Activated CD4-positive, alpha-beta memory T cell treated with anti-CD3 and anti-CD28 coated beads, Interleukin-2, amount 10 ng/mL, durations not matched to agents 7 days and 5 days (primary cell): ENCODE measurements around the gene CCRL2. TPM values are rescaled to one million over a fixed set of nuclear protein-coding genes. Genes with fewer than 3 reads are reported as not detected.
"Not testable (repeated sequence)": the region's sequence is repeated elsewhere in the genome, so short reads cannot be mapped to it uniquely, and the experiment has no call there.

ENCODE experiments used
- CTCF ChIA-PET: fragments of 350-600 bp; sonication (Branson Sonifier 250); formaldehyde crosslinking; loops from one replicate; lab custom pipeline; 2021; ENCODE audit warnings: antibody characterized with exemption, inconsistent platforms; lab: Charles Lee
- POLR2A ChIA-PET: fragments of 350-600 bp; sonication (Branson Sonifier 250); formaldehyde crosslinking; loops from one replicate; lab custom pipeline; 2021; ENCODE audit warnings: antibody characterized with exemption; lab: Charles Lee
- DNase-seq: peaks from one replicate; pipeline ENCODE4 v3.0.0-alpha.2; 2020
- H3K27ac Mint-ChIP-seq: one replicate; pipeline ENCODE4 v1.8.0; 2021; ENCODE audit warnings: mild to moderate bottlenecking, mixed read lengths
- H3K27me3 Mint-ChIP-seq: one replicate; pipeline ENCODE4 v1.8.0; 2021; ENCODE audit warnings: mixed read lengths
- H3K36me3 Mint-ChIP-seq: one replicate; pipeline ENCODE4 v1.8.0; 2021; ENCODE audit warnings: low read depth, mixed read lengths
- H3K4me1 Mint-ChIP-seq: one replicate; pipeline ENCODE4 v1.8.0; 2021; ENCODE audit warnings: mixed read lengths
- H3K4me3 Mint-ChIP-seq: one replicate; pipeline ENCODE4 v1.8.0; 2021; ENCODE audit warnings: mild to moderate bottlenecking, mixed read lengths
- H3K9me3 Mint-ChIP-seq: one replicate; pipeline ENCODE4 v1.8.0; 2021; ENCODE audit warnings: mixed read lengths
- total RNA-seq, 2 experiments: library from RNA; stranded (reverse); gene quantifications; one replicate each; pipeline ENCODE4 v1.2.3, GENCODE V29; 2021

CCRL2 gene
- total RNA-seq, 2 experiments from 2014 or later: 5.4 to 6.2 TPM

DNA sequence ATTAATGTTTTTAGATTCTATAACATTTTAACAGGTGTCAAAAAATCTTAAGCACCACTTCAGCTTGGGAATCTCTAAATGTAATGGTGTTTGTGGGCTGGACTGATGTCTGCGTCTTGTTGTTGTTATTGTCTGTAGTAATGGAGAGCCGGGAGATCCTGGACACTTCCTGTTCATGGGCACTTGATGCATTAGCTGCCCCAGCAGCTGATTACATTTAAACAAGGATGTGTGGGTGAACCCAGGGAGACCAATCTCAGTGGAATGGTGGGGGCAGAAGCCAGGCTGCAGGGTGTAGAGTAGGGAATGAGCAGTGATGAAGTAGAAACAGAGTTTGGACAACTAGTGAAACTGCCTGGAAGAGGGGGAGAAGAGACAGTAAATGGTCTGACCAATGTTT, 8.0 kb upstream of the CCRL2 start:
- peaks cover 19% of the 10 kb centered on the region for H3K27me3 Mint-ChIP-seq
- no peak overlapping the region for H3K27ac Mint-ChIP-seq
- H3K4me3 Mint-ChIP-seq: no peak overlapping the region
- H3K9me3 Mint-ChIP-seq: peaks cover 4% of the 10 kb centered on the region
- H3K36me3 Mint-ChIP-seq: peaks cover 2% of the 10 kb centered on the region
- POLR2A ChIA-PET: no interaction called here
- no peak for DNase-seq
- H3K4me1 Mint-ChIP-seq: peaks cover 19% of the 10 kb centered on the region
- CTCF ChIA-PET: interaction anchor here (1.0 to 1.8 kb wide), 4 partner anchors 16 to 320 kb away, joined by 3 to 6 read pairs (median 4); no protein-coding TSS in a partner anchor

DNA sequence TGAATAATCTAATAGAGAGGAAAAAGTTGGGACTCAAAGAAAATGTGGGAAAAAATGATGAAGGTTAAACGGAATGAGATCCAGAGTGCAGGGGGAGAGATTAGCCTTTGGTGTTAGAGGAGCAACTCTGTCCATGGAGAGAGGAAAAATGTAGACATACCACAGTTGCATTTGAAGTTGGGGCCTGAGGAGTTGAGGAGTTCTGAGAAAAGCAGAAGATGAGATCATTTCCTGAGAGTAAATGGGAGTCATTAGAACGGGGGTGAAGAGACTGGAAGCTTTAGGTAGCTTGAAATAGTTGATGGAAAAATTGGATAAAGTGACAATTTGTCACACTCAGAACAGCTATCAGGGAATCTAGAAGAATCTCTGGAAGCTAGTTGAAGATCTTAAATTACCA, 7.5 kb upstream of the CCRL2 start:
- H3K4me3 Mint-ChIP-seq: no peak overlapping the region
- no peak overlapping the region for H3K27ac Mint-ChIP-seq
- peaks cover 19% of the 10 kb centered on the region for H3K27me3 Mint-ChIP-seq

DNA sequence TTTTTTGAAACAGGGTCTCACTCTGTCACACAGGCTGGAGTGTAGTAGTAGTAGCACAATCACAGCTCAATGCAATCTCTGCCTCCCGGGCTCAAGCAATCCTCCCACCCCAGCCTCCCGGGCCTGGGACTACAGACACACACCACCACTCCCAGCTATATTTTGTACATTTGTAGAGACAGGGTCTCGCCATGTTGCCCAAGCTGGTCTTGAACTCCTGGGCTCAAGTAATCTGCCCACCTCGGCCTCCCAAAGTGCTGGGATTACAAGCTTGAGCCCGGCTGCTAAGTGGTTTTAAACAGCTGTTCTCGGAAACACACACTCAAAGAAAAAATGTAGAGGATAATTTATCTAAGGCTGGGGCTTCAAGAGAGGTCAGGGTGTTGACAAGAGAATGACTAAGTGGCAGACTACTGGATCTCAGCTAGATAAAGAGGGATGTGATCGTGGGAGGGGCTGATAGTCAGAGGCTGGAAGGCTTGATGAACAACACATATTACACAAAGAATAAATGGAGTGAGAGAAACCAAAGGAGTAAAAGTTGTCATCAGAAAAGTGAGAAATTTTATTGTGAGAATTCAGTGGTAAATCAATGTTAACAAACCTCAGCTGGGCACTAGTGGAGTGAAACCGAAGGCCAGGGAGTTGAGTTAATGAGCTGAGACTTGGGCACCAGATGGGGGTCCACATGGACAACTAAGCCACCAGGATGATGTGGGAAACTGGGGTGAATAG, 6.9 kb upstream of the CCRL2 start:
- Mint-ChIP-seq H3K4me3 (no peak overlapping the region), H3K36me3 (peaks cover 2% of the 10 kb centered on the region), H3K27ac (no peak overlapping the region), H3K4me1 (peaks cover 17% of the 10 kb centered on the region), H3K27me3 (peaks cover 19% of the 10 kb centered on the region), H3K9me3 (peaks cover 4% of the 10 kb centered on the region)
- ChIA-PET POLR2A (no interaction called here), CTCF (interaction anchor here (1.1 to 1.8 kb wide), 3 partner anchors 17 to 31 kb away, joined by 3 to 6 read pairs (median 4); no protein-coding TSS in a partner anchor)
- DNase-seq: no peak

More for the DNA sequence above, 7.5 kb upstream of the CCRL2 start:
- DNase-seq: no peak
- Mint-ChIP-seq H3K36me3 (peaks cover 2% of the 10 kb centered on the region), H3K9me3 (peaks cover 4% of the 10 kb centered on the region), H3K4me1 (peaks cover 19% of the 10 kb centered on the region)
- ChIA-PET CTCF (interaction anchor here (1.1 to 1.8 kb wide), 3 partner anchors 16 to 30 kb away, joined by 3 to 6 read pairs (median 4); no protein-coding TSS in a partner anchor), POLR2A (no interaction called here)

GRCh38 chr3:46400846-46401245, 6.2 kb upstream of the CCRL2 start:
- ChIA-PET POLR2A (no interaction called here), CTCF (interaction anchor here (1.8 kb wide), 1 partner anchor 29 kb away, joined by 6 read pairs; no protein-coding TSS in a partner anchor)
- no peak for DNase-seq
- H3K9me3 Mint-ChIP-seq: peaks cover 4% of the 10 kb centered on the region
- no peak overlapping the region for H3K27ac Mint-ChIP-seq
- H3K4me3 Mint-ChIP-seq: no peak overlapping the region
- H3K36me3 Mint-ChIP-seq: peaks cover 2% of the 10 kb centered on the region
- peaks cover 12% of the 10 kb centered on the region for H3K4me1 Mint-ChIP-seq
- H3K27me3 Mint-ChIP-seq: peaks cover 19% of the 10 kb centered on the region

DNA sequence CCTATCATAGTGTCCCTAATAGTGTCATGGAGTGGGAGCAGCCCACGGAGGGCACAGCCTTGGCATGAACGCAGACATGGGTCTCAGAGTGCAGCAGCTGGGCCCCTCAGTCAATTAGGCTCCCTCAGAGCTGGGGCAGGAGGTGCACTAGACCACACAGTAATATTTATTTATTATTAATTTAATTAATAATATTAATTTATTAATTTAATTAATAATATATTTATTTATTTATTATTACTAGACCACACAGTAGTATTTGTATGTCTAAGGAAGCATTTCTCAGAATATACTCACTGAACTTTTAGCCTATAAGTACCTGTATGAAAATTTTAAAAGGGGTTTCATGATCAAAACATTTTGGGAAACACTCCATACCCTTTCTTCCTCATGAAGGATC, 5.5 kb upstream of the CCRL2 start:
- ChIA-PET CTCF (no interaction called here), POLR2A (no interaction called here)
- peaks cover 19% of the 10 kb centered on the region for H3K27me3 Mint-ChIP-seq
- peaks cover 2% of the 10 kb centered on the region for H3K36me3 Mint-ChIP-seq
- H3K27ac Mint-ChIP-seq: no peak overlapping the region
- no peak overlapping the region for H3K4me3 Mint-ChIP-seq
- no peak for DNase-seq
- peaks cover 4% of the 10 kb centered on the region for H3K9me3 Mint-ChIP-seq
- peaks cover 11% of the 10 kb centered on the region for H3K4me1 Mint-ChIP-seq

DNA sequence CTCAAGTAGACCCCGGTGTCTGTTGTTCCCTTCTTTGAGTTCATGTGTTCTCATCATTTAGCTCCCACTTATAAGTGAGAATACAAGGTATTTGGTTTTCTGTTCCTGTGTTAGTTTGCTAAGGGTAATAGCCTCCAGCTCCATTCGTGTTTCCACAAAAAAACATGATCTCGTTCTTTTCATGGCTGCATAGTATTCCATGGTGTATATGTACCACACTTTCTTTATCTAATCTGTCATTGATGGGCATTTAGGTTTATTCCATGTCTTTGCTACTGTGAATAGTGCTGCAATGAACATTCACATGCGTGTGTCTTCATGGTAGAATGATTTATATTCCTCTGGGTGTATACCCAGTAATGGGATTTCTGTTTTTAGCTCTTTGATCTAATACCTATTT, 4.2 kb upstream of the CCRL2 start:
- DNase-seq, H3K27ac Mint-ChIP-seq, POLR2A ChIA-PET, CTCF ChIA-PET, H3K36me3 Mint-ChIP-seq, H3K9me3 Mint-ChIP-seq, H3K4me3 Mint-ChIP-seq: not testable (repeated sequence)
- H3K4me1 Mint-ChIP-seq: peaks cover 18% of the 10 kb centered on the region
- H3K27me3 Mint-ChIP-seq: peaks cover 19% of the 10 kb centered on the region

DNA sequence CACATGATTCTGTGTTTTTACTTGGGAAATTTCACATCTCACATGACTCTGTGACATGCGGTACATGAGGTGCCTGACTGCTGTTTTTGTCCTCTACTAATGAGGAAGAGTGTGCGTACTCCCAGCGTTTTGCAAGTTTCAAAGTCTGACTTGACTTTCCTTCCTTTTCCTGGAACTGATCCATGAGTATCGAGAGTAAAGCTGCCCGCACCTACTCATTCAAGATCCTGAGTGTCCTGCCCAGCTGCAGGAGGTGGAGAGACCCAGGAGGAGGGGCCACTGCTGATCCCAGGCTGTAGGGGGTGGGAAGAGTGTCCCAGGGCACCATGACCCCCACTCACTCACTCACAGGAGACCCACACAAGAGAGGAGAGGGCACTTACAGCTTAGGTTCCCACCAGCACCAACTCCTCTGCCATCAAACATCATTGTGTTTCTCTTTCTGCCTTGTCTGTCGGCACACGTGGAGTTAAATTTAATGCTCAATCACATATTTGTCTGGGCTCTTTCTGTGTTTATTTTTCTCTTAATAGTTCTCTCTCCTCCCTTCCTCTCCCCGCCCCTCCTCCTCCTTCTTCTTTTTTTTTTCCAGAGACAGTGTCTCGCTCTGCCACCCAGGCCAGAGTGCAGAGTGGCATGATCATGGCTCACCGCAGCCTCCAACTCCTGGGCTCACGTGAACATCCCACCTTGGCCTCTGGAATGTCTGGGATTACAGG, 1.6 kb upstream of the CCRL2 start:
- POLR2A ChIA-PET: no interaction called here
- no peak overlapping the region for H3K4me3 Mint-ChIP-seq
- peaks cover 4% of the 10 kb centered on the region for H3K9me3 Mint-ChIP-seq
- CTCF ChIA-PET: no interaction called here
- peaks cover 14% of the 10 kb centered on the region for H3K36me3 Mint-ChIP-seq
- DNase-seq: no peak
- H3K4me1 Mint-ChIP-seq: peaks cover 33% of the 10 kb centered on the region
- no peak overlapping the region for H3K27ac Mint-ChIP-seq
- peaks cover 19% of the 10 kb centered on the region for H3K27me3 Mint-ChIP-seq

DNA sequence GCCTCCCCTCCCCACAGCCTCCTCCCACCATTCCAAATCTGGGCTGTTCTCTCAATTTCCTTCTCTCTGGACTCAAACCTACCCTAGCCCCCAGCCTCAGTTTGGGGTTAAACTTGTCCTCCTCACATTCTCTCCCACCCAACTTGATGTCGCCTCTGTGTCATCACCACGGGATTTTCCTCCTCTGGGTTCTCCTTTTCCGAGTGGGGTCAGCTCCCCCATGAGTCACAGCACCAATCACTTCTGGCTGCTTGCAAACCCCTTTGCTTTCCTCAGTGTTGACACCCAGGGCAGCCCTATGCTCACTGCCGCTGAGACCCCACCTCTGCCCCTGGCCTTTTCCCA, 644 bp upstream of the CCRL2 start:
- ChIA-PET POLR2A (interaction anchor here (1.6 to 1.9 kb wide), 3 partner anchors 23 to 133 kb away, joined by 3 to 19 read pairs (median 5); partner anchors contain the start of gene CCR5), CTCF (interaction anchor here (1.3 to 1.5 kb wide), 2 partner anchors 37 to 468 kb away, joined by 4 to 6 read pairs; no protein-coding TSS in a partner anchor)
- Mint-ChIP-seq H3K27me3 (peaks cover 19% of the 10 kb centered on the region), H3K36me3 (peaks cover 14% of the 10 kb centered on the region), H3K9me3 (peaks cover 4% of the 10 kb centered on the region), H3K4me1 (peaks cover 33% of the 10 kb centered on the region), H3K27ac (peak overlapping the region; percentile 83), H3K4me3 (no peak overlapping the region)
- DNase-seq: no peak

DNA sequence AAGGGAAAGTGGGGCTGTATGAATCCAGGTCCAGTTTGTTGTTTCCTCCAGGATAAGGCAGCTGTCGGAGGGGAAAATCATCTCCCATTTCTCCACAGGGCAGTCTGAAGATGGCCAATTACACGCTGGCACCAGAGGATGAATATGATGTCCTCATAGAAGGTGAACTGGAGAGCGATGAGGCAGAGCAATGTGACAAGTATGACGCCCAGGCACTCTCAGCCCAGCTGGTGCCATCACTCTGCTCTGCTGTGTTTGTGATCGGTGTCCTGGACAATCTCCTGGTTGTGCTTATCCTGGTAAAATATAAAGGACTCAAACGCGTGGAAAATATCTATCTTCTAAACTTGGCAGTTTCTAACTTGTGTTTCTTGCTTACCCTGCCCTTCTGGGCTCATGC, 911 bp downstream of the CCRL2 start:
- peaks cover under 1% of the 10 kb centered on the region for H3K9me3 Mint-ChIP-seq
- POLR2A ChIA-PET: interaction anchor here (0.6 to 1.9 kb wide), 9 partner anchors 8 to 441 kb away, joined by 3 to 19 read pairs (median 3); partner anchors contain the start of gene CCR5
- peak overlapping the region; percentile 52 for H3K27ac Mint-ChIP-seq
- H3K4me3 Mint-ChIP-seq: peak overlapping the region; percentile 78
- peaks cover 16% of the 10 kb centered on the region for H3K27me3 Mint-ChIP-seq
- H3K36me3 Mint-ChIP-seq: peaks cover 12% of the 10 kb centered on the region
- CTCF ChIA-PET: interaction anchor here (0.6 to 3.2 kb wide), 8 partner anchors 30 to 309 kb away, joined by 3 to 11 read pairs (median 4); no protein-coding TSS in a partner anchor
- peaks cover 33% of the 10 kb centered on the region for H3K4me1 Mint-ChIP-seq
- no peak for DNase-seq

- no peak for DNase-seq
- Mint-ChIP-seq H3K27me3 (peaks cover 7% of the 10 kb centered on the region), H3K4me3 (no peak overlapping the region), H3K4me1 (peaks cover 33% of the 10 kb centered on the region), H3K9me3 (no peaks in the 10 kb centered on the region), H3K27ac (no peak overlapping the region), H3K36me3 (peaks cover 12% of the 10 kb centered on the region)
- POLR2A ChIA-PET: interaction anchor here (1.1 kb wide), 1 partner anchor 34 kb away, joined by 3 read pairs; no protein-coding TSS in a partner anchor
- CTCF ChIA-PET: interaction anchor here (1.6 to 3.2 kb wide), 3 partner anchors 31 to 80 kb away, joined by 5 to 11 read pairs (median 8); no protein-coding TSS in a partner anchor
Measured at GRCh38 chr3:46408853-46409252, 1.8 kb downstream of the CCRL2 start.

DNA sequence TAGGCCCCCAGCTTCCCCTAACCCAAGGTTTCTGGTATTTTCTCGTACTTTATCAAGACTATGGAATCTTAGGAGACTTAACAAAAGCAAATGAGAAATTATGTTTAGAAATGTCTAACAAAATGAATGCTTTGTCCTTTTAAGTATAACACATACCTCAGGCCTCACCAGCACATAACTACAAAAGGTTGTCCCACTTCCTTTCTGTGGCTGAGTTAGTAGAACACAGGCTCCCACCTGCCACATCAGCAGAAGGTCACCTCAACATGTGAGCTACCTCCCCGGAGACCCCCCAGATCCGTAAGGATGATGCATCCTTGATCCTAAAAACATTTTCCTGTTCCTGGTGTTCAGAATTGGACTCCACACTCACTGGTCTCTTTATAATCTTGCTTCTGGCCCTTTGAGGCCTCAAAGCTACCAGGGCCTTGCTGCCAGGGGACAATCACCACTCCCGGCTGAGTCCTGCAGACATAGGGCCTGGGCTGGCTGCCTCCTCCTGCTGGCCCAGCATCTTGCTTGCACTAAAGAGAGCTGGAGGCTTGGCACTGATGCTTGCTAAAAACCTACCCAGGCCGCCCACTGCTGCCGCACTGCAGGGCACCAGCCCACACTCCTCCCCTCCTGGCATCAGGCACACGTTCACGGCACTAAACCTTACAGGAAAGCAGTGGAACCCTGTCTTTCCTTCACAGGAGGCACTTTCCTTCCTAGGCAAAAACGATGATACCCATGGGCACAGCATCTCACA, 2.9 kb downstream of the CCRL2 start:
- Mint-ChIP-seq H3K27ac (no peak overlapping the region), H3K4me3 (no peak overlapping the region), H3K4me1 (peaks cover 33% of the 10 kb centered on the region), H3K36me3 (peaks cover 12% of the 10 kb centered on the region), H3K27me3 (no peaks in the 10 kb centered on the region), H3K9me3 (no peaks in the 10 kb centered on the region)
- ChIA-PET POLR2A (interaction anchor here (1.1 kb wide), 1 partner anchor 35 kb away, joined by 3 read pairs; no protein-coding TSS in a partner anchor), CTCF (interaction anchor here (1.6 to 3.2 kb wide), 2 partner anchors 32 to 40 kb away, joined by 5 to 11 read pairs; no protein-coding TSS in a partner anchor)
- no peak for DNase-seq

GRCh38 chr3:46410669-46411068, 3.6 kb downstream of the CCRL2 start:
- ChIA-PET CTCF (no interaction called here), POLR2A (no interaction called here)
- DNase-seq: no peak
- H3K9me3 Mint-ChIP-seq: no peaks in the 10 kb centered on the region
- H3K4me1 Mint-ChIP-seq: peaks cover 33% of the 10 kb centered on the region
- H3K36me3 Mint-ChIP-seq: peaks cover 12% of the 10 kb centered on the region
- H3K4me3 Mint-ChIP-seq: no peak overlapping the region
- H3K27ac Mint-ChIP-seq: no peak overlapping the region
- H3K27me3 Mint-ChIP-seq: no peaks in the 10 kb centered on the region
